Glomerular visceral epithelial cell (primary cell): ENCODE measurements around the gene HOXB7.

ENCODE experiments used
- DNase-seq: peaks from one replicate; pipeline ENCODE4 v3.0.0-alpha.2; 2016; ENCODE audit errors: extremely low spot score

Gene HOXB7

GRCh38 chr17:48610282-48611211 is at the start of gene HOXB7:
TSS of gene HOXB7 (minus strand) at chr17:48611017. CDS start at chr17:48610918, 99 bp downstream.
- DNase-seq = peak; percentile 68

- DNase-seq = no peak
Measured at GRCh38 chr17:48655913-48656312, 45.1 kb upstream of the HOXB7 start.

- no peak for DNase-seq
Measured at GRCh38 chr17:48649741-48650140, 38.9 kb upstream of the HOXB7 start.

- DNase-seq = no peak
Measured at GRCh38 chr17:48647963-48648245, 37.1 kb upstream of the HOXB7 start.

- DNase-seq = peak; percentile 33
Measured at GRCh38 chr17:48647103-48647962, 36.5 kb upstream of the HOXB7 start.

GRCh38 chr17:48646183-48647102 is 35.6 kb upstream of the HOXB7 start:
- peak; percentile 80 for DNase-seq

GRCh38 chr17:48645639-48646182 is 34.9 kb upstream of the HOXB7 start:
- DNase-seq = no peak

GRCh38 chr17:48644910-48645557 is 34.2 kb upstream of the HOXB7 start:
- no peak for DNase-seq

- DNase-seq = no peak
Measured at GRCh38 chr17:48644159-48644558, 33.3 kb upstream of the HOXB7 start.

- DNase-seq = no peak
Measured at GRCh38 chr17:48643697-48644012, 32.8 kb upstream of the HOXB7 start.

- DNase-seq = no peak
Measured at GRCh38 chr17:48642843-48643696, 32.3 kb upstream of the HOXB7 start.

GRCh38 chr17:48642059-48642842 is 31.4 kb upstream of the HOXB7 start:
- DNase-seq = no peak

GRCh38 chr17:48641541-48642058 is 30.8 kb upstream of the HOXB7 start:
- DNase-seq = no peak

GRCh38 chr17:48640858-48641180 is 30.0 kb upstream of the HOXB7 start:
- no peak for DNase-seq

- no peak for DNase-seq
Measured at GRCh38 chr17:48639982-48640857, 29.4 kb upstream of the HOXB7 start.

GRCh38 chr17:48639136-48639535 is 28.3 kb upstream of the HOXB7 start:
- no peak for DNase-seq

- peak; percentile 72 for DNase-seq
Measured at GRCh38 chr17:48637323-48638260, 26.8 kb upstream of the HOXB7 start.
